Measurements from ENCODE around the gene PARD3. TPM values are rescaled to one million over a fixed set of nuclear protein-coding genes. Genes with fewer than 3 reads are reported as not detected.
A peak's percentile ranks its signal among the peaks of the same experiment; 100 is the strongest.

PARD3 gene
- total RNA-seq, 1 experiment from 2014 or later = 51.8 TPM

DNA sequence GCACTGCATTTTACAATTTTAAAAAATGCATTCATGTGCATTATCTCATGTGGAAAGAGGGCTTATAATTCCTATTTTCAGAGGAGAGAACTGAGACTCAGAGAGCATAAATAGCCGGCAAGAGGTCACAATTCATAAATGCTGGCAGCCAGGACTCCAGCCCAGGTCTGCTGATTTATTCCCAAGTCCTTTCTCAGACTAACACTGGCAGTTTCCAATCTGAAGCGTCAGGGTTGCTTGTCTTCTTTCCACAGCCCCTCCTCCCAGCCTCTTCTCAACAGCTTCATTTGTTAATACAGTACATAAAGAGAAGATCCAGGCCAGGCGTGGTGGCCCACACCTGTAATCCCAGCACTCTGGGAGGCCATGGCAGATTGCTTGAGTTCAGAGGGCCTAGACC is 108.9 kb downstream of the PARD3 start:
- Mint-ChIP-seq H3K36me3 (no peaks in the 10 kb centered on the region), H3K4me3 (no peak overlapping the region), H3K27me3 (ENCODE audit: low read depth) (no peaks in the 10 kb centered on the region), H3K27ac (no peak overlapping the region; the same call in 1 of the 2 replicates), H3K4me1 (peaks cover 57% of the 10 kb centered on the region), H3K9me3 (no peaks in the 10 kb centered on the region)
- ChIA-PET POLR2A (interaction anchor here (0.6 kb wide), 1 partner anchor 23 kb away, joined by 3 read pairs; no protein-coding TSS in a partner anchor), CTCF (interaction anchor here (1.7 kb wide), 1 partner anchor 51 kb away, joined by 4 read pairs; no protein-coding TSS in a partner anchor)
- ATAC-seq = no peak
- DNase-seq (ENCODE audit: low spot score) = no peak
- no peak for TF ChIP-seq NFE2L1 (CRISPR knock-in tag; IDR thresholded peaks at IDR 0.05)
- TF ChIP-seq, protein P1, sequence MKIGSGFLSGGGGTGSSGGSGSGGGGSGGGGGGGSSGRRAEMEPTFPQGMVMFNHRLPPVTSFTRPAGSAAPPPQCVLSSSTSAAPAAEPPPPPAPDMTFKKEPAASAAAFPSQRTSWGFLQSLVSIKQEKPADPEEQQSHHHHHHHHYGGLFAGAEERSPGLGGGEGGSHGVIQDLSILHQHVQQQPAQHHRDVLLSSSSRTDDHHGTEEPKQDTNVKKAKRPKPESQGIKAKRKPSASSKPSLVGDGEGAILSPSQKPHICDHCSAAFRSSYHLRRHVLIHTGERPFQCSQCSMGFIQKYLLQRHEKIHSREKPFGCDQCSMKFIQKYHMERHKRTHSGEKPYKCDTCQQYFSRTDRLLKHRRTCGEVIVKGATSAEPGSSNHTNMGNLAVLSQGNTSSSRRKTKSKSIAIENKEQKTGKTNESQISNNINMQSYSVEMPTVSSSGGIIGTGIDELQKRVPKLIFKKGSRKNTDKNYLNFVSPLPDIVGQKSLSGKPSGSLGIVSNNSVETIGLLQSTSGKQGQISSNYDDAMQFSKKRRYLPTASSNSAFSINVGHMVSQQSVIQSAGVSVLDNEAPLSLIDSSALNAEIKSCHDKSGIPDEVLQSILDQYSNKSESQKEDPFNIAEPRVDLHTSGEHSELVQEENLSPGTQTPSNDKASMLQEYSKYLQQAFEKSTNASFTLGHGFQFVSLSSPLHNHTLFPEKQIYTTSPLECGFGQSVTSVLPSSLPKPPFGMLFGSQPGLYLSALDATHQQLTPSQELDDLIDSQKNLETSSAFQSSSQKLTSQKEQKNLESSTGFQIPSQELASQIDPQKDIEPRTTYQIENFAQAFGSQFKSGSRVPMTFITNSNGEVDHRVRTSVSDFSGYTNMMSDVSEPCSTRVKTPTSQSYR (CRISPR knock-in tag; IDR thresholded peaks at IDR 0.05) = no peak
- no peak for TF ChIP-seq TCF7 (CRISPR knock-in tag; IDR thresholded peaks at IDR 0.05; ENCODE audit: low read depth)
- no peak for TF ChIP-seq HMGA2 (CRISPR knock-in tag; IDR thresholded peaks at IDR 0.05)
- no peak for TF ChIP-seq ZNF317 (CRISPR knock-in tag; IDR thresholded peaks at IDR 0.05; ENCODE audit: borderline replicate concordance, low read depth)
- TF ChIP-seq, protein P2, sequence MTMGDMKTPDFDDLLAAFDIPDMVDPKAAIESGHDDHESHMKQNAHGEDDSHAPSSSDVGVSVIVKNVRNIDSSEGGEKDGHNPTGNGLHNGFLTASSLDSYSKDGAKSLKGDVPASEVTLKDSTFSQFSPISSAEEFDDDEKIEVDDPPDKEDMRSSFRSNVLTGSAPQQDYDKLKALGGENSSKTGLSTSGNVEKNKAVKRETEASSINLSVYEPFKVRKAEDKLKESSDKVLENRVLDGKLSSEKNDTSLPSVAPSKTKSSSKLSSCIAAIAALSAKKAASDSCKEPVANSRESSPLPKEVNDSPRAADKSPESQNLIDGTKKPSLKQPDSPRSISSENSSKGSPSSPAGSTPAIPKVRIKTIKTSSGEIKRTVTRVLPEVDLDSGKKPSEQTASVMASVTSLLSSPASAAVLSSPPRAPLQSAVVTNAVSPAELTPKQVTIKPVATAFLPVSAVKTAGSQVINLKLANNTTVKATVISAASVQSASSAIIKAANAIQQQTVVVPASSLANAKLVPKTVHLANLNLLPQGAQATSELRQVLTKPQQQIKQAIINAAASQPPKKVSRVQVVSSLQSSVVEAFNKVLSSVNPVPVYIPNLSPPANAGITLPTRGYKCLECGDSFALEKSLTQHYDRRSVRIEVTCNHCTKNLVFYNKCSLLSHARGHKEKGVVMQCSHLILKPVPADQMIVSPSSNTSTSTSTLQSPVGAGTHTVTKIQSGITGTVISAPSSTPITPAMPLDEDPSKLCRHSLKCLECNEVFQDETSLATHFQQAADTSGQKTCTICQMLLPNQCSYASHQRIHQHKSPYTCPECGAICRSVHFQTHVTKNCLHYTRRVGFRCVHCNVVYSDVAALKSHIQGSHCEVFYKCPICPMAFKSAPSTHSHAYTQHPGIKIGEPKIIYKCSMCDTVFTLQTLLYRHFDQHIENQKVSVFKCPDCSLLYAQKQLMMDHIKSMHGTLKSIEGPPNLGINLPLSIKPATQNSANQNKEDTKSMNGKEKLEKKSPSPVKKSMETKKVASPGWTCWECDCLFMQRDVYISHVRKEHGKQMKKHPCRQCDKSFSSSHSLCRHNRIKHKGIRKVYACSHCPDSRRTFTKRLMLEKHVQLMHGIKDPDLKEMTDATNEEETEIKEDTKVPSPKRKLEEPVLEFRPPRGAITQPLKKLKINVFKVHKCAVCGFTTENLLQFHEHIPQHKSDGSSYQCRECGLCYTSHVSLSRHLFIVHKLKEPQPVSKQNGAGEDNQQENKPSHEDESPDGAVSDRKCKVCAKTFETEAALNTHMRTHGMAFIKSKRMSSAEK (CRISPR knock-in tag; IDR thresholded peaks at IDR 0.05; ENCODE audit: borderline replicate concordance) = no peak
- TF ChIP-seq TEAD4 (CRISPR knock-in tag; IDR thresholded peaks at IDR 0.05) = no peak
- TF ChIP-seq FOXJ3 (CRISPR knock-in tag; IDR thresholded peaks at IDR 0.05; ENCODE audit: borderline replicate concordance) = no peak
- TF ChIP-seq ZBTB21 (CRISPR knock-in tag; IDR thresholded peaks at IDR 0.05; ENCODE audit: borderline replicate concordance) = no peak
- TF ChIP-seq, protein P3, sequence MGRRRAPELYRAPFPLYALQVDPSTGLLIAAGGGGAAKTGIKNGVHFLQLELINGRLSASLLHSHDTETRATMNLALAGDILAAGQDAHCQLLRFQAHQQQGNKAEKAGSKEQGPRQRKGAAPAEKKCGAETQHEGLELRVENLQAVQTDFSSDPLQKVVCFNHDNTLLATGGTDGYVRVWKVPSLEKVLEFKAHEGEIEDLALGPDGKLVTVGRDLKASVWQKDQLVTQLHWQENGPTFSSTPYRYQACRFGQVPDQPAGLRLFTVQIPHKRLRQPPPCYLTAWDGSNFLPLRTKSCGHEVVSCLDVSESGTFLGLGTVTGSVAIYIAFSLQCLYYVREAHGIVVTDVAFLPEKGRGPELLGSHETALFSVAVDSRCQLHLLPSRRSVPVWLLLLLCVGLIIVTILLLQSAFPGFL (CRISPR knock-in tag; IDR thresholded peaks at IDR 0.05; ENCODE audit: borderline replicate concordance) = no peak
- TF ChIP-seq FOXK1 (CRISPR knock-in tag; IDR thresholded peaks at IDR 0.05) = no peak
- TF ChIP-seq, protein P4, sequence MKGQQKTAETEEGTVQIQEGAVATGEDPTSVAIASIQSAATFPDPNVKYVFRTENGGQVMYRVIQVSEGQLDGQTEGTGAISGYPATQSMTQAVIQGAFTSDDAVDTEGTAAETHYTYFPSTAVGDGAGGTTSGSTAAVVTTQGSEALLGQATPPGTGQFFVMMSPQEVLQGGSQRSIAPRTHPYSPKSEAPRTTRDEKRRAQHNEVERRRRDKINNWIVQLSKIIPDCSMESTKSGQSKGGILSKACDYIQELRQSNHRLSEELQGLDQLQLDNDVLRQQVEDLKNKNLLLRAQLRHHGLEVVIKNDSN (CRISPR knock-in tag; IDR thresholded peaks at IDR 0.05) = no peak
- TF ChIP-seq SMAD4 (CRISPR knock-in tag; IDR thresholded peaks at IDR 0.05) = no peak

DNA sequence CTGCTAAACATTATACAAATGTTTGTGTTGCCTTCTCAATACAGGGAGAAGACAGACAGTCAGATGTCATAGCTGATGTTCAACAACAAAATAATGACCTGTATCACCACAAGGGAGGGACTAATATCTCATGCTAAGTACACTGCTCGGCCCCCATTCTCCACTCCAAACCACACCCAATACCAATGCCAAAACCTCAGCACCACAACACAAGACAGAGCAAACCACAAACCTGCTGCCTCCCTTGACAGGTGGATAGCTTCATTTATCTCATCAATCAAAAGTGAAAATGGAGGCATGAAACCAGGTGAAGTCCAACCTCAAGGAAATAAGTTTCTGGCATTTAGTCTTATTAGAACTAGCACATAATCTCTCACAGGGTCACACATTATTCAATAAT is 109.5 kb downstream of the PARD3 start:
- CTCF ChIA-PET = interaction anchor here (0.7 to 1.7 kb wide), 4 partner anchors 18 to 50 kb away, joined by 3 to 4 read pairs (median 3); no protein-coding TSS in a partner anchor

More for the DNA sequence above, 109.5 kb downstream of the PARD3 start:
- no peak overlapping the region for H3K4me3 Mint-ChIP-seq
- no peaks in the 10 kb centered on the region for H3K27me3 Mint-ChIP-seq (ENCODE audit: low read depth)
- ATAC-seq (no peak), DNase-seq (ENCODE audit: low spot score) (no peak)
- H3K9me3 Mint-ChIP-seq = no peaks in the 10 kb centered on the region
- no peaks in the 10 kb centered on the region for H3K36me3 Mint-ChIP-seq
- peaks cover 59% of the 10 kb centered on the region for H3K4me1 Mint-ChIP-seq
- TF ChIP-seq ZBTB21 (CRISPR knock-in tag; IDR thresholded peaks at IDR 0.05; ENCODE audit: borderline replicate concordance) (no peak), IRF2 (CRISPR knock-in tag; IDR thresholded peaks at IDR 0.05; ENCODE audit: borderline replicate concordance, low read depth) (no peak)
- TF ChIP-seq, protein P5, sequence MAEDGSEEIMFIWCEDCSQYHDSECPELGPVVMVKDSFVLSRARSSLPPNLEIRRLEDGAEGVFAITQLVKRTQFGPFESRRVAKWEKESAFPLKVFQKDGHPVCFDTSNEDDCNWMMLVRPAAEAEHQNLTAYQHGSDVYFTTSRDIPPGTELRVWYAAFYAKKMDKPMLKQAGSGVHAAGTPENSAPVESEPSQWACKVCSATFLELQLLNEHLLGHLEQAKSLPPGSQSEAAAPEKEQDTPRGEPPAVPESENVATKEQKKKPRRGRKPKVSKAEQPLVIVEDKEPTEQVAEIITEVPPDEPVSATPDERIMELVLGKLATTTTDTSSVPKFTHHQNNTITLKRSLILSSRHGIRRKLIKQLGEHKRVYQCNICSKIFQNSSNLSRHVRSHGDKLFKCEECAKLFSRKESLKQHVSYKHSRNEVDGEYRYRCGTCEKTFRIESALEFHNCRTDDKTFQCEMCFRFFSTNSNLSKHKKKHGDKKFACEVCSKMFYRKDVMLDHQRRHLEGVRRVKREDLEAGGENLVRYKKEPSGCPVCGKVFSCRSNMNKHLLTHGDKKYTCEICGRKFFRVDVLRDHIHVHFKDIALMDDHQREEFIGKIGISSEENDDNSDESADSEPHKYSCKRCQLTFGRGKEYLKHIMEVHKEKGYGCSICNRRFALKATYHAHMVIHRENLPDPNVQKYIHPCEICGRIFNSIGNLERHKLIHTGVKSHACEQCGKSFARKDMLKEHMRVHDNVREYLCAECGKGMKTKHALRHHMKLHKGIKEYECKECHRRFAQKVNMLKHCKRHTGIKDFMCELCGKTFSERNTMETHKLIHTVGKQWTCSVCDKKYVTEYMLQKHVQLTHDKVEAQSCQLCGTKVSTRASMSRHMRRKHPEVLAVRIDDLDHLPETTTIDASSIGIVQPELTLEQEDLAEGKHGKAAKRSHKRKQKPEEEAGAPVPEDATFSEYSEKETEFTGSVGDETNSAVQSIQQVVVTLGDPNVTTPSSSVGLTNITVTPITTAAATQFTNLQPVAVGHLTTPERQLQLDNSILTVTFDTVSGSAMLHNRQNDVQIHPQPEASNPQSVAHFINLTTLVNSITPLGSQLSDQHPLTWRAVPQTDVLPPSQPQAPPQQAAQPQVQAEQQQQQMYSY (CRISPR knock-in tag; IDR thresholded peaks at IDR 0.05) = no peak
- H3K27ac Mint-ChIP-seq = peak overlapping the region; percentile 2; the same call in 1 of the 2 replicates
- POLR2A ChIA-PET = interaction anchor here (0.6 kb wide), 1 partner anchor 24 kb away, joined by 3 read pairs; no protein-coding TSS in a partner anchor
